HCT116 (cell line): ENCODE results near the gene LUC7L2. TPM values are rescaled to one million over a fixed set of nuclear protein-coding genes. Genes with fewer than 3 reads are reported as not detected.

Experiments
- ATAC-seq: fragments of 200-7000 bp; cut with Tn5 transposase; 2 replicates; pipeline ENCODE4 v1.9.1; 2020; ENCODE audit warnings: mild to moderate bottlenecking, moderate library complexity
- BruUV-seq: library from RNA; stranded (reverse); fragments of 400-500 nt; replicated peaks from 2 replicates; lab custom pipeline; 2021; lab: Mats Ljungman, UMichigan
- CTCF ChIA-PET: fragments of 300-600 bp; sonication (Branson Sonifier 250); formaldehyde crosslinking; loops from one replicate; lab custom pipeline; 2021; ENCODE audit warnings: antibody characterized with exemption; lab: Charles Lee
- POLR2A ChIA-PET: fragments of 300-600, 350-600 bp; sonication (Branson Sonifier 250); formaldehyde crosslinking; loops from one replicate; lab custom pipeline; 2021; ENCODE audit warnings: antibody characterized with exemption; lab: Charles Lee
- RAD21 ChIA-PET, 2 experiments: fragments of 300-600 bp; sonication (Branson Sonifier 250); formaldehyde crosslinking; loops; one replicate each; lab custom pipeline; 2023; ENCODE audit warnings: low total read pairs in 2 of 2; ENCODE audit not compliant: uncharacterized antibody in 2 of 2, unreplicated experiment in 2 of 2, low non-redundant PET in 1 of 2; lab: Charles Lee
- DNase-seq: peaks from one replicate; pipeline ENCODE4 v3.0.0-alpha.2; 2010; ENCODE audit warnings: low read depth, low spot score
- H2AFZ ChIP-seq: fragments of 200-600 bp; shearing (Covaris generic), sonication (generic); 2 replicates; pipeline ENCODE4 v1.6.1; 2017; ENCODE audit warnings: low read depth, mixed run types, mixed read lengths, antibody characterized with exemption, low read length; ENCODE audit not compliant: poor library complexity, severe bottlenecking
- H3K27ac ChIP-seq: 2 replicates; pipeline ENCODE4 v1.5.1; 2012; ENCODE audit warnings: low read depth, low read length
- H3K27me3 ChIP-seq: fragments of 200-600 bp; sonication (generic); 2 replicates; pipeline ENCODE4 v1.6.1; 2016; ENCODE audit warnings: mixed run types, low read length, mixed read lengths; ENCODE audit not compliant: insufficient read depth
- H3K36me3 ChIP-seq, 2 experiments: fragments of 200-500 bp in 1 of 2; fragments of 200-600 bp in 1 of 2; sonication (Bioruptor generic) in 1 of 2; sonication (generic) in 1 of 2; 2 replicates each; pipeline versions ENCODE4 v1.5.1 to v1.6.1; 2014 to 2016; ENCODE audit warnings: low read length in 2 of 2, inconsistent platforms in 1 of 2, mixed read lengths in 1 of 2, mixed run types in 1 of 2; ENCODE audit not compliant: insufficient read depth in 2 of 2, control insufficient read depth in 1 of 2
- H3K4me1 ChIP-seq, 2 experiments: fragments of 200-600 bp in 1 of 2; sonication (generic) in 1 of 2; 2 replicates each; pipeline versions ENCODE4 v1.5.1 to v1.6.1; 2012 to 2017; ENCODE audit warnings: low read length in 2 of 2, inconsistent platforms in 1 of 2, mild to moderate bottlenecking in 1 of 2, mixed read lengths in 1 of 2, mixed run types in 1 of 2, moderate library complexity in 1 of 2; ENCODE audit not compliant: insufficient read depth in 2 of 2, control insufficient read depth in 1 of 2
- H3K4me2 ChIP-seq: fragments of 200-600 bp; sonication (generic); 2 replicates; pipeline ENCODE4 v1.6.1; 2017; ENCODE audit warnings: mixed run types, low read length, mixed read lengths
- H3K4me3 ChIP-seq, 2 experiments: fragments of 200-600 bp in 1 of 2; sonication (generic) in 1 of 2; replicated peaks in 1 of 2; 2 replicates each; pipeline ENCODE4 v1.5.1; 2011 to 2016; ENCODE audit warnings: low read length in 2 of 2, control low read depth in 1 of 2, low read depth in 1 of 2, mild to moderate bottlenecking in 1 of 2, mixed read lengths in 1 of 2, mixed run types in 1 of 2
- H3K79me2 ChIP-seq: fragments of 200-600 bp; sonication (generic); 2 replicates; pipeline ENCODE4 v1.6.1; 2017; ENCODE audit warnings: mild to moderate bottlenecking, mixed run types, low read length, moderate library complexity, mixed read lengths; ENCODE audit not compliant: insufficient read depth
- H3K9ac ChIP-seq: fragments of 200-600 bp; sonication (generic); 2 replicates; pipeline ENCODE4 v1.6.1; 2016; ENCODE audit warnings: low read length, mixed read lengths
- H3K9me2 ChIP-seq: fragments of 200-600 bp; sonication (generic), shearing (Covaris generic); 2 replicates; pipeline ENCODE4 v1.6.1; 2017; ENCODE audit warnings: mixed run types, mild to moderate bottlenecking, moderate library complexity; ENCODE audit not compliant: insufficient read depth
- H3K9me3 ChIP-seq, 2 experiments: fragments of 200-500 bp in 1 of 2; fragments of 200-600 bp in 1 of 2; sonication (Bioruptor generic) in 1 of 2; sonication (generic) in 1 of 2; 2 replicates each; pipeline ENCODE4 v1.6.1; 2014 to 2017; ENCODE audit warnings: low read length in 2 of 2, mixed read lengths in 2 of 2, inconsistent platforms in 1 of 2, low read depth in 1 of 2, mild to moderate bottlenecking in 1 of 2, mixed run types in 1 of 2, moderate library complexity in 1 of 2; ENCODE audit not compliant: control insufficient read depth in 1 of 2, insufficient read depth in 1 of 2
- H4K20me1 ChIP-seq: fragments of 200-600 bp; sonication (generic), shearing (Covaris generic); 2 replicates; pipeline ENCODE4 v1.6.1; 2017; ENCODE audit warnings: mixed run types, mild to moderate bottlenecking, moderate library complexity; ENCODE audit not compliant: insufficient read depth
- CBX3 ChIP-seq: IDR thresholded peaks from 2 replicates; pipeline ENCODE4 v1.6.1; 2012; ENCODE audit warnings: low read depth
- CTCF ChIP-seq, 3 experiments: fragments of 200-600 bp in 1 of 3; sonication (generic) in 1 of 3; IDR thresholded peaks in 2 of 3; conservative IDR thresholded peaks in 1 of 3; 2 replicates each; pipeline ENCODE4 v1.5.1; 2012 to 2017; ENCODE audit warnings: low read depth in 2 of 3, low read length in 2 of 3, antibody characterized with exemption in 1 of 3, borderline replicate concordance in 1 of 3, control low read depth in 1 of 3, mild to moderate bottlenecking in 1 of 3, mixed read lengths in 1 of 3, mixed run types in 1 of 3, moderate library complexity in 1 of 3; ENCODE audit not compliant: insufficient read depth in 1 of 3
- EGR1 ChIP-seq: IDR thresholded peaks from 2 replicates; pipeline ENCODE4 v1.6.1; 2012; ENCODE audit warnings: low read depth
- EZH2 ChIP-seq: fragments of 200-600 bp; sonication (generic); IDR thresholded peaks from 2 replicates; pipeline ENCODE4 v1.6.1; 2017; ENCODE audit warnings: antibody characterized with exemption, mixed run types
- EZH2phosphoT487 ChIP-seq: fragments of 200-600 bp; IDR thresholded peaks from 2 replicates; pipeline ENCODE4 v1.6.1; 2018; ENCODE audit warnings: antibody characterized with exemption, borderline replicate concordance
- FOSL1 ChIP-seq: IDR thresholded peaks from 2 replicates; pipeline ENCODE4 v1.6.1; 2012; ENCODE audit warnings: low read depth
- JUND ChIP-seq: IDR thresholded peaks from 2 replicates; pipeline ENCODE4 v1.6.1; 2012
- MAX ChIP-seq: IDR thresholded peaks from 2 replicates; pipeline ENCODE4 v1.6.1; 2012
- POLR2A ChIP-seq: IDR thresholded peaks from 2 replicates; pipeline ENCODE4 v1.7.0; 2011; ENCODE audit warnings: borderline replicate concordance; ENCODE audit not compliant: insufficient read depth, insufficient read length; ENCODE audit errors: extremely low read depth
- RAD21 ChIP-seq: IDR thresholded peaks from 2 replicates; pipeline ENCODE4 v1.6.1; 2012; ENCODE audit warnings: low read depth, mild to moderate bottlenecking
- SIN3A ChIP-seq: IDR thresholded peaks from 2 replicates; pipeline ENCODE4 v1.6.1; 2012; ENCODE audit warnings: low read depth
- SP1 ChIP-seq: IDR thresholded peaks from 2 replicates; pipeline ENCODE4 v1.6.1; 2012; ENCODE audit warnings: low read depth
- SRF ChIP-seq: IDR thresholded peaks from 2 replicates; pipeline ENCODE4 v1.6.1; 2012; ENCODE audit warnings: low read depth
- YY1 ChIP-seq: IDR thresholded peaks from 2 replicates; pipeline ENCODE4 v1.6.1; 2011; ENCODE audit warnings: low read length, low read depth, moderate library complexity, mild to moderate bottlenecking; ENCODE audit not compliant: insufficient replicate concordance; ENCODE audit errors: extremely low read depth
- ZFX ChIP-seq: fragments of 450-650 bp; IDR thresholded peaks from 2 replicates; pipeline ENCODE4 v1.6.1; 2017
- intact Hi-C: fragments of 100-400 bp; cut with micrococcal nuclease; formaldehyde crosslinking; loops from 2 replicates; pipeline ENCODE4 v1.10.0; 2022
- total RNA-seq: library from RNA; stranded (reverse); gene quantifications from one replicate; pipeline ENCODE4 v1.2.1, GENCODE V29; 2021; ENCODE audit not compliant: unreplicated experiment
- TF ChIP-seq, protein P1 (sequence below): IDR thresholded peaks from 2 replicates; pipeline ENCODE4 v1.6.1; 2011; ENCODE audit warnings: mild to moderate bottlenecking, low read length, moderate library complexity; ENCODE audit not compliant: insufficient replicate concordance; ENCODE audit errors: extremely low read depth

Gene LUC7L2
- total RNA-seq, 1 experiment from 2014 or later = 98.8 TPM

DNA sequence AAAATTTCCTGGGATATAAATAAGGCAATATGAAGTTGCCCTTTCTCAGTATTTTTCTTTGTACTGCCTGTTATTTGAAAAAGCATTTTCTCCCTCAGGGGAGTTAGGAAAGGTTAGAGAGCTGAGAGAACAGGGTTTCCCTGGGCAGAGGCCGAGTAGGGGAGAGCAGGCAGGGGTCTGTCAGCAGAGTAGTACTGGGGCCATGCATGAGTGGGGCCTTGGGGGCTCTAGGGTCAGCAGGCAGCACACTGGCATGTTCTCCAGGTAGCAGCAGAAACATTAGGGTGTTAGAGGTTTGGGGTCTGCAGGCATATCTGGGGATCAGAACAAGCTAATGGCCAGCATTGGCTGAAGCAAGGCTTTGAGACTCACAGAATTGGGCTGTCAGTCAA lies 67.3 kb downstream of the LUC7L2 start:
- DNase-seq (no peak), ATAC-seq (no peak)
- no peak for TF ChIP-seq EZH2phosphoT487
- Histone ChIP-seq H3K4me1 (peaks cover 12 to 28% of the 10 kb centered on the region in 2 experiments), H3K27me3 (no peaks in the 10 kb centered on the region), H3K27ac (no peak overlapping the region), H3K4me3 (no peak overlapping the region), H2AFZ (no peak overlapping the region), H3K79me2 (no peaks in the 10 kb centered on the region), H3K9ac (no peak overlapping the region), H3K9me2 (no peaks in the 10 kb centered on the region), H3K36me3 (peaks cover under 1 to 3% of the 10 kb centered on the region in 2 experiments; a peak in 2 of 4 replicates), H3K9me3 (no peaks in the 10 kb centered on the region), H3K4me2 (no peak overlapping the region), H4K20me1 (no peaks in the 10 kb centered on the region; the same call in none of the 2 replicates)
- RAD21 ChIA-PET = no interaction called here
- intact Hi-C loops = no loop called here
- CTCF ChIA-PET = interaction anchor here (1.7 kb wide), 1 partner anchor 10 kb away, joined by 4 read pairs; no protein-coding TSS in a partner anchor
- POLR2A ChIA-PET = no interaction called here
- BruUV-seq = no TSS peak

DNA sequence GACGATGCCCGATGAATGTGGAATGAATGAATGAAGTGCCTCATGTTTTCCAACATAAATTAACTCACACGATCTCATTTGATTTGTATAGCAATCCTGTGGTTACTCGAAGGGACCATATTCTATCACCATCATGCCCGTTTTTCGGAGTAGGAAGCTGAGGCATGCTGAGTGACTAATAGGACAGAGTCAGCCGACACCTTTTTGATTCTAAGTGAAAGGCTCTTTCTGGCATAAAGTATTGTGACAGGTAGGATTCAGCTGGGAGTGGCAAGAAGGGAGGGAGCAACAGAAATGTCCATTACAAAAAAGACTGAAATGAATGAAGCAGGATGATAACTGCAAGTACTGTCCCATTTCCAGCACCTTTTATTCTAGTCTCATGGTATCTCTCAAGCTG lies 68.1 kb downstream of the LUC7L2 start:
- BruUV-seq = no TSS peak
- CTCF ChIA-PET = interaction anchor here (1.7 kb wide), 1 partner anchor 9 kb away, joined by 4 read pairs; no protein-coding TSS in a partner anchor
- no peaks in the 10 kb centered on the region for H3K9me2 ChIP-seq
- POLR2A ChIA-PET = no interaction called here
- H3K4me2 ChIP-seq = no peak overlapping the region
- H3K9me3 ChIP-seq = no peaks in the 10 kb centered on the region
- no peak overlapping the region for H3K4me3 ChIP-seq
- H3K27me3 ChIP-seq = no peaks in the 10 kb centered on the region
- H4K20me1 ChIP-seq = no peaks in the 10 kb centered on the region; the same call in none of the 2 replicates
- RAD21 ChIA-PET = no interaction called here
- no peak overlapping the region for H2AFZ ChIP-seq
- intact Hi-C loops = no loop called here
- DNase-seq (no peak), ATAC-seq (no peak)
- peaks cover 12 to 28% of the 10 kb centered on the region in 2 experiments for H3K4me1 ChIP-seq
- no peak for TF ChIP-seq EGR1
- TF ChIP-seq CTCF (IDR thresholded peaks at IDR 0.05 in 2 of 3, conservative IDR thresholded peaks at IDR 0.05 in 1 of 3; ENCODE audit: borderline replicate concordance in 1 of 3, insufficient read depth in 1 of 3, low read depth in 2 of 3, low read length in 2 of 3) = no peak
- TF ChIP-seq EZH2 = no peak
- TF ChIP-seq CBX3 = no peak
- TF ChIP-seq SIN3A = no peak
- TF ChIP-seq, protein P1, sequence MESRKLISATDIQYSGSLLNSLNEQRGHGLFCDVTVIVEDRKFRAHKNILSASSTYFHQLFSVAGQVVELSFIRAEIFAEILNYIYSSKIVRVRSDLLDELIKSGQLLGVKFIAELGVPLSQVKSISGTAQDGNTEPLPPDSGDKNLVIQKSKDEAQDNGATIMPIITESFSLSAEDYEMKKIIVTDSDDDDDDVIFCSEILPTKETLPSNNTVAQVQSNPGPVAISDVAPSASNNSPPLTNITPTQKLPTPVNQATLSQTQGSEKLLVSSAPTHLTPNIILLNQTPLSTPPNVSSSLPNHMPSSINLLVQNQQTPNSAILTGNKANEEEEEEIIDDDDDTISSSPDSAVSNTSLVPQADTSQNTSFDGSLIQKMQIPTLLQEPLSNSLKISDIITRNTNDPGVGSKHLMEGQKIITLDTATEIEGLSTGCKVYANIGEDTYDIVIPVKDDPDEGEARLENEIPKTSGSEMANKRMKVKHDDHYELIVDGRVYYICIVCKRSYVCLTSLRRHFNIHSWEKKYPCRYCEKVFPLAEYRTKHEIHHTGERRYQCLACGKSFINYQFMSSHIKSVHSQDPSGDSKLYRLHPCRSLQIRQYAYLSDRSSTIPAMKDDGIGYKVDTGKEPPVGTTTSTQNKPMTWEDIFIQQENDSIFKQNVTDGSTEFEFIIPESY = no peak
- TF ChIP-seq POLR2A = no peak
- no peak for TF ChIP-seq ZFX
- TF ChIP-seq SP1 = no peak
- TF ChIP-seq SRF = no peak
- TF ChIP-seq JUND = no peak
- TF ChIP-seq FOSL1 = no peak
- no peak for TF ChIP-seq MAX
- TF ChIP-seq RAD21 = no peak
- no peak for TF ChIP-seq YY1
- TF ChIP-seq, all 23 proteins: peak for 0
- Histone ChIP-seq H3K27ac (no peak overlapping the region), H3K79me2 (no peaks in the 10 kb centered on the region), H3K36me3 (no peaks in the 10 kb centered on the region; a peak in 1 of 4 replicates), H3K9ac (no peak overlapping the region)
